ENCODE data around the gene ADAMTS2.

DNA sequence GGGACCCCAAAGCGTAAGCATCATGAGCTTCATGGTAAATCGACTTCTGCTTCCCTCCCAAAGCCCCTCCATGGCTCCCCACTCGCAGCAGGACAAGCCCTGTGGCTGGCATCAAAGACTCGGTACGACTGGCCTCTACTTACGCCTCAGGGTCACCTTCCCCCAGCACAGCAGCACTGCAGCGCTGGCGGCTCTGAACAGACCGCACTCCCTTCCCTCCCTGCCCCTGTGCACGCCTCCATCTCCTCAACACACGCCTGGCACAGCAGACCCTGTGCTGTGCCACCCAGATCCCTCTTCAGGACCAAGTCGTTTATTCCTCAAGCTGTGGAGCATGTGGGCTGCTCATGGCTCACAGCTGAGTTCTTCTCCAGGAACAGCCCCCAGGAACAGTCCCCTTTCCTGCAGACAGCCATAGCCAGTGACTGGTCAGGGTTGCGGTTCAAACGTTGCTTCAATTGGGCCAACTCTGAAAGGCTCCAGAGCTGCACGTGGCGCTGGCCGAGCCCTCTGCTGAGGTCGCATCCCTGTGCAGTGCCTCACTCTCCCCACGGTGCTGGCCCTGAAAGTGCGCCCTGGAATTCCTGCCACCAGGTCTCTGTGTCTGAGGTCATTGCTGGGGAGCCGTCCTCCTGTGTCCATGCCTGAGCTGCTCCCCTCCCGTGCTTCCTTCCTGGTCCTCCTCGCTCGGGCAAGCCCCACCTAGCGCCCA, 197.1 kb downstream of the ADAMTS2 start:
- no peak for TF ChIP-seq EZH2 (IDR thresholded peaks at IDR 0.05; ENCODE audit: borderline replicate concordance, low read depth, low read length, severe bottlenecking)
- TF ChIP-seq, protein P1, sequence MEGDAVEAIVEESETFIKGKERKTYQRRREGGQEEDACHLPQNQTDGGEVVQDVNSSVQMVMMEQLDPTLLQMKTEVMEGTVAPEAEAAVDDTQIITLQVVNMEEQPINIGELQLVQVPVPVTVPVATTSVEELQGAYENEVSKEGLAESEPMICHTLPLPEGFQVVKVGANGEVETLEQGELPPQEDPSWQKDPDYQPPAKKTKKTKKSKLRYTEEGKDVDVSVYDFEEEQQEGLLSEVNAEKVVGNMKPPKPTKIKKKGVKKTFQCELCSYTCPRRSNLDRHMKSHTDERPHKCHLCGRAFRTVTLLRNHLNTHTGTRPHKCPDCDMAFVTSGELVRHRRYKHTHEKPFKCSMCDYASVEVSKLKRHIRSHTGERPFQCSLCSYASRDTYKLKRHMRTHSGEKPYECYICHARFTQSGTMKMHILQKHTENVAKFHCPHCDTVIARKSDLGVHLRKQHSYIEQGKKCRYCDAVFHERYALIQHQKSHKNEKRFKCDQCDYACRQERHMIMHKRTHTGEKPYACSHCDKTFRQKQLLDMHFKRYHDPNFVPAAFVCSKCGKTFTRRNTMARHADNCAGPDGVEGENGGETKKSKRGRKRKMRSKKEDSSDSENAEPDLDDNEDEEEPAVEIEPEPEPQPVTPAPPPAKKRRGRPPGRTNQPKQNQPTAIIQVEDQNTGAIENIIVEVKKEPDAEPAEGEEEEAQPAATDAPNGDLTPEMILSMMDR (IDR thresholded peaks at IDR 0.05; ENCODE audit: extremely low read depth in 1 of 2, insufficient read depth in 1 of 2, low read depth in 1 of 2, low read length in 2 of 2), result no peak
- TF ChIP-seq POLR2AphosphoS5 (IDR thresholded peaks at IDR 0.05; ENCODE audit: insufficient read depth, low read depth, low read length), result no peak
- TF ChIP-seq POLR2A (IDR thresholded peaks at IDR 0.05; ENCODE audit: low read depth, low read length), result no peak
- TF ChIP-seq, protein P2, sequence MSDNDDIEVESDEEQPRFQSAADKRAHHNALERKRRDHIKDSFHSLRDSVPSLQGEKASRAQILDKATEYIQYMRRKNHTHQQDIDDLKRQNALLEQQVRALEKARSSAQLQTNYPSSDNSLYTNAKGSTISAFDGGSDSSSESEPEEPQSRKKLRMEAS (IDR thresholded peaks at IDR 0.05; ENCODE audit: insufficient read depth, insufficient read length), result no peak
- no peak for TF ChIP-seq MYC (IDR thresholded peaks at IDR 0.05; ENCODE audit: low read depth, low read length)
- no peak for TF ChIP-seq GATA2 (IDR thresholded peaks at IDR 0.05; ENCODE audit: insufficient read depth, insufficient read length, low read depth, low read length)
- TF ChIP-seq JUN (IDR thresholded peaks at IDR 0.05; ENCODE audit: borderline replicate concordance, insufficient read depth, insufficient read length, low read depth), result no peak
- no peak for TF ChIP-seq FOS (IDR thresholded peaks at IDR 0.05; ENCODE audit: borderline replicate concordance, insufficient read depth, low read length)
